H1 (cell line): ENCODE measurements around the gene NKAIN4. TPM values are rescaled to one million over a fixed set of nuclear protein-coding genes. Genes with fewer than 3 reads are reported as not detected.

Experiments
- HDAC6 ChIP-seq: IDR thresholded peaks from one replicate; pipeline ENCODE4 v1.7.1; 2012; ENCODE audit warnings: low read depth, mild to moderate bottlenecking, inconsistent platforms, low read length, moderate library complexity
- polyA plus RNA-seq, 7 experiments: library from polyadenylated mRNA; depleted of rRNA in 3 of 7; stranded (reverse) in 5 of 7; unstranded in 2 of 7; fragments of >200 nt in 5 of 7; fragments of 200-250 nt in 2 of 7; gene quantifications; 1 replicate in 5 of 7; 2 replicates in 1 of 7; 4 replicates in 1 of 7; pipeline versions ENCODE4 v1.2.1 to v1.2.3, GENCODE V29; 2011 to 2013; ENCODE audit warnings: missing spikeins in 2 of 7, mixed read lengths in 2 of 7
- total RNA-seq: library from RNA; stranded (reverse); fragmentation: NEBNext Ultra II Directional; extraction: Animal tissue kit (Norgen Biotek cat#: 25700); gene quantifications from 2 replicates; pipeline ENCODE4 v1.2.1, GENCODE V29; 2021
- TF ChIP-seq, protein P1 (sequence below): IDR thresholded peaks from 2 replicates; pipeline ENCODE4 v1.6.1; 2012; ENCODE audit warnings: low read length, inconsistent platforms

NKAIN4 gene
- total and polyA plus RNA-seq, 2 of the 8 experiments (the other 6 are each of a cell fraction or from before 2014, with no cell fraction given), result 6.9 to 17.0 TPM

DNA sequence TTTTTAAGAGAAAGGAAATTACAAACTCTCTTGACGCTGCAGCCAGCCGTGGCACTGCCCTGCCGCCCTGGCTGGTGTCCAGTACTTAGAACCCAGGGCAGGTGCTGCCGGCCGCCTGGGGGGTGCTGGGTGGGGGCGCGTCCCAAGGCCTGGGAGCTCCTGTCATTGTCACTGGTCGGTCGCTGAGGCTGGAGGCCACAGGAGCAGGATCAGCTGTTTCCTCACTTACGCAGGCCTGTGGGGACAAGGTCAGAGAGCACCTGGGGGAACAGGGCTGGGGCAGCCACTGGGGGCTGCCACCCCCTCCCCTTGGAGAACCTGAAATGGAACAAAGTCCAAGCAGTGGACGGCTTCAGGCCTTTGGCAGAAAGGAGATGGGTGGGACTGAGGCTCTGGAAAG lies 13.0 kb downstream of the NKAIN4 start (continued):
- no peak for TF ChIP-seq HDAC6
- TF ChIP-seq, protein P1, sequence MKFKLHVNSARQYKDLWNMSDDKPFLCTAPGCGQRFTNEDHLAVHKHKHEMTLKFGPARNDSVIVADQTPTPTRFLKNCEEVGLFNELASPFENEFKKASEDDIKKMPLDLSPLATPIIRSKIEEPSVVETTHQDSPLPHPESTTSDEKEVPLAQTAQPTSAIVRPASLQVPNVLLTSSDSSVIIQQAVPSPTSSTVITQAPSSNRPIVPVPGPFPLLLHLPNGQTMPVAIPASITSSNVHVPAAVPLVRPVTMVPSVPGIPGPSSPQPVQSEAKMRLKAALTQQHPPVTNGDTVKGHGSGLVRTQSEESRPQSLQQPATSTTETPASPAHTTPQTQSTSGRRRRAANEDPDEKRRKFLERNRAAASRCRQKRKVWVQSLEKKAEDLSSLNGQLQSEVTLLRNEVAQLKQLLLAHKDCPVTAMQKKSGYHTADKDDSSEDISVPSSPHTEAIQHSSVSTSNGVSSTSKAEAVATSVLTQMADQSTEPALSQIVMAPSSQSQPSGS, result no peak
